BJ (cell line): Measurements from ENCODE around the gene PSMB3. TPM values are rescaled to one million over a fixed set of nuclear protein-coding genes. Genes with fewer than 3 reads are reported as not detected.

Experiments
- CTCF ChIA-PET: fragments of 350-600 bp; formaldehyde crosslinking; extraction: SDS; loops from one replicate; lab custom pipeline; 2021; ENCODE audit warnings: antibody characterized with exemption, inconsistent platforms; lab: Yijun Ruan, JAX
- POLR2A ChIA-PET: fragments of 300-600 bp; sonication (Branson Sonifier 250); formaldehyde crosslinking; extraction: SDS; loops from one replicate; lab custom pipeline; 2021; ENCODE audit warnings: antibody characterized with exemption; lab: Charles Lee
- DNase-seq: peaks from one replicate; pipeline ENCODE4 v3.0.0-alpha.2; 2011; ENCODE audit warnings: low read depth
- H3K27me3 ChIP-seq: 2 replicates; pipeline ENCODE4 v1.6.0; 2011; ENCODE audit warnings: low read length; ENCODE audit not compliant: control insufficient read depth, insufficient read depth
- H3K36me3 ChIP-seq: 2 replicates; pipeline ENCODE4 v1.5.1; 2011; ENCODE audit warnings: low read length; ENCODE audit not compliant: control insufficient read depth, insufficient read depth
- H3K4me3 ChIP-seq: 2 replicates; pipeline ENCODE4 v1.5.1; 2011; ENCODE audit warnings: low read depth, mild to moderate bottlenecking, control low read depth, low read length
- CTCF ChIP-seq: IDR thresholded peaks from 2 replicates; pipeline ENCODE4 v1.5.1; 2011; ENCODE audit warnings: low read depth, mild to moderate bottlenecking, control low read depth, inconsistent platforms, low read length, moderate library complexity; ENCODE audit not compliant: insufficient read depth
- polyA minus RNA-seq: library from RNA; depleted of rRNA, polyadenylated mRNA; stranded (reverse); fragments of >200 nt; gene quantifications from 2 replicates; pipeline ENCODE4 v1.2.3, GENCODE V29; 2011; rRNA and poly(A)+ RNA removed
- polyA plus RNA-seq: library from polyadenylated mRNA; depleted of rRNA; stranded (reverse); fragments of >200 nt; gene quantifications from 2 replicates; pipeline ENCODE4 v1.2.3, GENCODE V29; 2011; rRNA removed

PSMB3 gene
- polyA plus RNA-seq (293 and 337 TPM in 2 replicates), polyA minus RNA-seq (158 and 319 TPM in 2 replicates)

- Histone ChIP-seq H3K27me3 (no peaks in the 10 kb centered on the region), H3K4me3 (peak within 1 kb of the TSS; percentile 90), H3K36me3 (peaks cover 4% of the 10 kb centered on the region)
- TF ChIP-seq CTCF, result no peak
- POLR2A ChIA-PET, result no interaction called here
- CTCF ChIA-PET, result interaction anchor here (0.6 to 2.6 kb wide), 5 partner anchors 9 to 76 kb away, joined by 3 to 8 read pairs (median 4); partner anchors contain the start of gene CISD3
- peak; percentile 98 for DNase-seq
Measured at GRCh38 chr17:38752308-38753070, at the start of gene PSMB3. PSMB3 (plus strand) TSS chr17:38752741; CDS start chr17:38752827, 86 bp downstream.

GRCh38 chr17:38702916-38703741 lies 49.4 kb upstream of the PSMB3 start:
- ChIA-PET CTCF (no interaction called here), POLR2A (no interaction called here)
- TF ChIP-seq CTCF, result no peak
- Histone ChIP-seq H3K36me3 (no peaks in the 10 kb centered on the region; the same call in 1 of the 2 replicates), H3K4me3 (peak overlapping the region; percentile 76), H3K27me3 (no peaks in the 10 kb centered on the region; the same call in 1 of the 2 replicates)
- DNase-seq, result no peak

- no peak for DNase-seq
Measured at GRCh38 chr17:38703742-38704605, 48.6 kb upstream of the PSMB3 start.

More at GRCh38 chr17:38703742-38704605, 48.6 kb upstream of the PSMB3 start:
- ChIA-PET POLR2A (interaction anchor here (0.6 kb wide), 1 partner anchor 274 kb away, joined by 3 read pairs; no protein-coding TSS in a partner anchor), CTCF (interaction anchor here (1.0 kb wide), 1 partner anchor 27 kb away, joined by 3 read pairs; the partner anchor contains the start of gene CISD3)
- peak; percentile 7; the same call in 1 of the 2 replicates for TF ChIP-seq CTCF
- Histone ChIP-seq H3K4me3 (peak overlapping the region; percentile 76), H3K36me3 (peaks cover 3% of the 10 kb centered on the region), H3K27me3 (no peaks in the 10 kb centered on the region; the same call in 1 of the 2 replicates)
